ENCODE measurements around the gene ST3GAL3. TPM values are rescaled to one million over a fixed set of nuclear protein-coding genes. Genes with fewer than 3 reads are reported as not detected.

Gene ST3GAL3
- total and polyA plus RNA-seq, 2 of the 13 experiments (the other 11 are each of a cell fraction or from before 2014, with no cell fraction given): 5.1 to 8.1 TPM

GRCh38 chr1:43913051-43913501 lies 205.7 kb downstream of the ST3GAL3 start:
- POLR2A ChIA-PET: no interaction called here
- in situ Hi-C loops (cut with HindIII; ENCODE audit: extremely low pct_ligation_motif_present, low pct_unique_long_range_greater_than_20kb): no loop called here
- no peak overlapping the region for H3K4me2 ChIP-seq (ENCODE audit: low read depth, low read length)

More at GRCh38 chr1:43913051-43913501, 205.7 kb downstream of the ST3GAL3 start:
- Histone ChIP-seq H3K9ac (ENCODE audit: insufficient read depth, low read depth, low read length) (no peak overlapping the region), H2AFZ (ENCODE audit: low read length) (no peak overlapping the region), H3K27me3 (ENCODE audit: control insufficient read depth in 1 of 2, insufficient read depth in 2 of 2, low read length in 2 of 2) (no peaks in the 10 kb centered on the region), H3K4me3 (replicated peaks in 1 of 3; ENCODE audit: insufficient read depth in 1 of 3, low read depth in 2 of 3, low read length in 3 of 3) (no peak overlapping the region), H3K9me3 (ENCODE audit: low read length) (no peaks in the 10 kb centered on the region), H4K20me1 (ENCODE audit: insufficient read depth, low read length) (no peaks in the 10 kb centered on the region), H3K36me3 (replicated peaks in 1 of 2; ENCODE audit: control insufficient read depth in 1 of 2, insufficient read depth in 2 of 2, low read length in 2 of 2) (no peaks in the 10 kb centered on the region), H3K27ac (ENCODE audit: extremely low read length, insufficient read depth, low read length) (no peak overlapping the region), H3K4me1 (ENCODE audit: insufficient read depth, low read length) (no peaks in the 10 kb centered on the region), H3K79me2 (ENCODE audit: insufficient read depth, low read length) (no peaks in the 10 kb centered on the region)
- DNase-seq (ENCODE audit: low spot score) (no peak), ATAC-seq (no peak), FAIRE-seq (no peak)
- WGBS (ENCODE audit: low lambda C conversion rate): 94% methylated on average over 7 of the region's 7 CpGs
- no TSS peak for BruUV-seq (replicated peaks)
- intact Hi-C loops (cut with micrococcal nuclease; ENCODE audit: unreplicated experiment): no loop called here
- TF ChIP-seq KDM6A (CRISPR knock-in tag; IDR thresholded peaks at IDR 0.05; ENCODE audit: low read depth) (no peak), POLR2G (IDR thresholded peaks at IDR 0.05; ENCODE audit: low read depth, low read length) (no peak), SMAD1 (CRISPR knock-in tag; IDR thresholded peaks at IDR 0.05; ENCODE audit: borderline replicate concordance, low read depth) (no peak), ZNF7 (CRISPR knock-in tag; IDR thresholded peaks at IDR 0.05) (no peak), SP4 (CRISPR knock-in tag; IDR thresholded peaks at IDR 0.05) (no peak), NR2F6 (IDR thresholded peaks at IDR 0.05) (no peak), NR2F6 (CRISPR knock-in tag; IDR thresholded peaks at IDR 0.05) (no peak), MBD4 (IDR thresholded peaks at IDR 0.05; ENCODE audit: borderline replicate concordance, low read length) (no peak)
- TF ChIP-seq, protein P1, sequence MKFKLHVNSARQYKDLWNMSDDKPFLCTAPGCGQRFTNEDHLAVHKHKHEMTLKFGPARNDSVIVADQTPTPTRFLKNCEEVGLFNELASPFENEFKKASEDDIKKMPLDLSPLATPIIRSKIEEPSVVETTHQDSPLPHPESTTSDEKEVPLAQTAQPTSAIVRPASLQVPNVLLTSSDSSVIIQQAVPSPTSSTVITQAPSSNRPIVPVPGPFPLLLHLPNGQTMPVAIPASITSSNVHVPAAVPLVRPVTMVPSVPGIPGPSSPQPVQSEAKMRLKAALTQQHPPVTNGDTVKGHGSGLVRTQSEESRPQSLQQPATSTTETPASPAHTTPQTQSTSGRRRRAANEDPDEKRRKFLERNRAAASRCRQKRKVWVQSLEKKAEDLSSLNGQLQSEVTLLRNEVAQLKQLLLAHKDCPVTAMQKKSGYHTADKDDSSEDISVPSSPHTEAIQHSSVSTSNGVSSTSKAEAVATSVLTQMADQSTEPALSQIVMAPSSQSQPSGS (CRISPR knock-in tag; IDR thresholded peaks at IDR 0.05): no peak
- TF ChIP-seq, protein P2, sequence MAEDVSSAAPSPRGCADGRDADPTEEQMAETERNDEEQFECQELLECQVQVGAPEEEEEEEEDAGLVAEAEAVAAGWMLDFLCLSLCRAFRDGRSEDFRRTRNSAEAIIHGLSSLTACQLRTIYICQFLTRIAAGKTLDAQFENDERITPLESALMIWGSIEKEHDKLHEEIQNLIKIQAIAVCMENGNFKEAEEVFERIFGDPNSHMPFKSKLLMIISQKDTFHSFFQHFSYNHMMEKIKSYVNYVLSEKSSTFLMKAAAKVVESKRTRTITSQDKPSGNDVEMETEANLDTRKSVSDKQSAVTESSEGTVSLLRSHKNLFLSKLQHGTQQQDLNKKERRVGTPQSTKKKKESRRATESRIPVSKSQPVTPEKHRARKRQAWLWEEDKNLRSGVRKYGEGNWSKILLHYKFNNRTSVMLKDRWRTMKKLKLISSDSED (CRISPR knock-in tag; IDR thresholded peaks at IDR 0.05): no peak
- CTCF ChIA-PET (ENCODE audit: low intra/inter-chr PET ratio, low total read pairs): no interaction called here

Measured in HepG2 (cell line).